ENCODE data around the gene LIPT2.
A peak's percentile ranks its signal among the peaks of the same experiment; 100 is the strongest.

Gene LIPT2

DNA sequence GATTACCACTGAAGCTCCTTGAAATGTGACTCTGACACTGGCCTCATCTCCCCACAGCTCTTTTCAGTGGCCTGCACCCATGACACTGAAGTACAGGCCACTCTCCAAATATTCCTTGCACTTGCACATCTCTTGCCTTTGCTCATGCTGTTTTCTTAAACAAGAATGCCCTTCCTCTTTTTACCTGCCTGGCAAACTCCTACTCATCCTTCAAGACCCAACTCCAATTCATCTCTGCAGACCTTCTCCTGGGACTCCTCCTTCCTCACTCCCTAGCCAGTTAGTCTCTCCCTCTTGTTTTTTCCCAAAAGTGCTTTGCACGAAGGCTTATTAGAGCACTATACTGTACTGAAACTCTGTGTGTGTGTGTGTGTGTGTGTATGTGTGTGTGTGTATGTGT, 28.8 kb downstream of the LIPT2 start:
- no peak for DNase-seq

DNA sequence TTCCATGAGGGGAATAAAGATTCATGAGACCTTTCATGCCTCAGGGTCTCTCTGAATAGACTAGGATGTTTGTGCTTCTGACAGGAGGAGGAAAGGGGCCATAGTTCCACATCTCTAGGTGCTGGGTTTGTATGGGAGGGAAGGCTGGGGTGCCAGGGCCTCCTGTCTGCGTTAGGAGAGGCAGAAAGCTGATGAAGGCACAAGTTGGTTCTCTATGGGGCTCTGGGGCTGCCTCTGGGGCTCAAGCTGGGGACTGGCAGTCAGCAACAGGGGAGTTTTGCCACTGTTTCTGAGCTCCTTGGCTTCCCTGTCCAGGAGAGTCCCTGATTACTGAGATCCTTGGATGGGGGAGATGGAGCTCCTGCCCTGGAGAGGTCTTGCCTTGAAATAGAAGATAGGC, 30.3 kb downstream of the LIPT2 start:
- DNase-seq, result no peak

- DNase-seq, result no peak
These were observed 30.9 kb downstream of the LIPT2 start for GRCh38 chr11:74462631-74463030.

GRCh38 chr11:74462009-74462408, 31.5 kb downstream of the LIPT2 start:
- DNase-seq, result no peak

DNA sequence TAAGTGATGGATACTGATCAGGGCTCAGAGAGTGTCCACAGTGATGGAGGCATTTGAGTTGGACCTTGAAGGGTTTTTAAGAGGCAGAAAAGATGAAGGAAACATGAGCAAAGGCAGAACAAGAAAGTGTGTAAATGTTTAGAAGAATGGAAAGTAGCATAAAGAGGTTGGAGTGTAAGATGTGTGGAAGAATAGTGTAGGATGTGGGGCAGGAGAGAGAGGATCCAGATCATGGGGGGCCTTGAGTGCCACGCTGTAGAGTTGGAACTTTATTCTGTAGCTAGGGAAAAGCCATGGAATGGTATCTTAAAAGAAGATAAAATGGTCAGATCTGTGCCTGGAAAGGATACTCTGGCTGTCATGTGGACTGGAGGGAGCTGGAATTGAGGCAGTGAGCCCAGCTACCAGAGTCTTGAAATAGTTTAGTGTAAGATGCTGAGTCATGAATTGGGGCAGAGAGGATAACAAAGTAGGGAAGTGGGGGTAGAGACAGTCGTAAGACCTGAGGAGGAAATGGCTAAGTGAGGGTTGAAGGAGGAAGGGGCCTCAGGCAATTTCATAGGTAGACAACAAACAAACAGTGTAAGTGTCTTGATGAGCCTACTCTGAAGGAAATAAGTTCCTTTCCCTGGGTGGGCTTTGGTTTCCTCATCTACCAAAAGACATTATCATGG, 32.9 kb downstream of the LIPT2 start:
- no peak for DNase-seq

- DNase-seq, result no peak
These were observed 33.5 kb downstream of the LIPT2 start for GRCh38 chr11:74460065-74460464.

GRCh38 chr11:74459584-74459983, 33.9 kb downstream of the LIPT2 start:
- no peak for DNase-seq

DNA sequence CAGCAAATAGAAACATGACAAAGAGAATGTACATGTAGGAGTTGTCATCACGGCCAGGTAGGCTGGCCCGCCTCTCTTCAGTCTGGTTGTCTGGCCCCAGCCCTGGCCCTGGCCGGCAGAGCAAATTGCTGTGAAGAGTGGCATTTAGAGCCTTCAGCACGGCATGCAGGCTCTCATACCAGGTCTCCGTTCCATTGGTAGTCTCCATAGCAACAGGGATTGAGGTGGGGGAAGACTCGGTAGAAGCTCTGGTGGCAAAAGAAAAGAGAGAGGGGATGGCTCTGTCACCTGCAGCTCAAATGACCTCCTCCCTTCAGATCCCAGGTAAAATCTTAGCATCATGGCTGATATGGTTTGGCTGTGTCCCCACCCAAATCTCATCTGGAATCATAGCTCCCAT, 36.2 kb downstream of the LIPT2 start:
- no peak for DNase-seq

- peak; percentile 33 for DNase-seq
These were observed 40.0 kb downstream of the LIPT2 start for GRCh38 chr11:74453373-74453975.

DNA sequence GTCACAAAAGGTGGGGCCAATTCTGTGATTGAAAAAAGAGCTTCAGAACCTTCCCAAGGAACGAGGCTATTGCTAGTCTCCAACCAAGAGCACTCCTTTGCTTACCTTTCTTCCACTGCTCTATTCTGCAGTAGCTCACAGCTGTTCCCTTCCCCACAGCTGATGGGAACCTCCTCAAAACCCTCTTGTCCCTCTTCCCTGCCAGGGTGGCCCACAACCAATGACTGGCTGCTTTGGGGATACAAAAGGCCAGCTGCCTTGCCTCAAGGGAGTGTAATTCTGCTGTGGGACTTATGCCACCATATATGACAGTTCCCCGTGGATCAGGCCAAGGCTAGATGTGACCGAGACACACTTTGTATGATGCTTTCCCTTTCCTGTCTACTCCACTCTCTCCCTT, 41.2 kb downstream of the LIPT2 start:
- DNase-seq, result no peak

GRCh38 chr11:74450318-74450717, 43.2 kb downstream of the LIPT2 start:
- no peak for DNase-seq

- DNase-seq, result peak; percentile 78
These were observed 44.1 kb downstream of the LIPT2 start for GRCh38 chr11:74449369-74449931.

DNA sequence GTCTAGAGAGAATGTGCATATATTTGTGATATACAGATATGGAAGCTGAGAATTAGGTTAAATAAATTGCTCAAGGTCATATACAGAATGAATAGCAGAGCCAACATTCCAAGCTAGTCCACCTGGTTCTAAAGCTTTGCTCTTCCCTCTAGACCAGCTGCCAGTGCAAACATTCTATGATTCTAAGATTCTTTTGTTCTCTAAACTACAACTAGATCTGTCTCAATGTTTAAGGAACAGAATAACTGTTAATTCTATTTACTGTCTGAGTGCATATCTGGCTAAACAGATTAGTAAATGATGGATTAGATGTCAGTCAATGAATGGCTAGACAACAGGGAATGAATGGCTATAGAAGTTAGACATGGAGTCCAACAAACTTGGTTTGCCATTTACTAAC, 45.8 kb downstream of the LIPT2 start:
- no peak for DNase-seq

GRCh38 chr11:74446532-74446938, 47.0 kb downstream of the LIPT2 start:
- DNase-seq, result no peak

DNA sequence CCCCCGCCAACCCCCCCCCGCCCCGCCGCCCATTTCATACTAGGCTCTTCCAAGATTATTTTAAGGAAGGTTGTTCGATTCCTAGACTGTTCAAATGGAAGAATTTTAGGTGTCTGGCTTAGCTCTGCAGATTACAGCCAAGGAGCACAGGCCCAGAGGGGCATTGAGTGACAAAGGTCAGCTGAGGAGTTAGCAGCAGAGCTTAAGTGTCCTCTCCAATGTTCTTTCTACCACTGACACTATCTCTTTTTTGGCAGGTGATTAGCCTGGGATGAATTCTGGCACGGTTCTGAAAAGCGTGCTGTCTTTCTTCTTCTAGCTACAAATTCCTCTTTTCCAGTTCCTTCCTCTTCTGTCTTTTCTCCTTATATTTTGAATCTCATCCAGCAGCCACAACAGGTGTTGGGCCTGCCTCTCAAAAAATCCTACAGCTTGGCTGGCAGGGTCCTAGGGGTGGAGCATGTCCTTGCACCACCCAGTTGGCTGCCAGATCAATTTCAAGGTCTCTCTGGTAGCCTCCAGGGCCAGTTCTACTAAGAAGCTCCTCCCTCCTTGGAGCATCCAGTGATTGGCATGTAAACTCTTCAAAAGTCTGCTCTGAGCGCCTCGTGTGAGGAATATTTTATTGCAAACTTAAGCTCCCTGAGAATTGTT, 49.2 kb downstream of the LIPT2 start:
- DNase-seq, result no peak

- DNase-seq, result peak; percentile 93
These were observed 50.3 kb downstream of the LIPT2 start for GRCh38 chr11:74443071-74443864.

- DNase-seq, result no peak
These were observed 50.9 kb downstream of the LIPT2 start for GRCh38 chr11:74442636-74443035.
